Loucy (cell line): ENCODE results near the gene OXCT2.

Experiments
- H2AFZ ChIP-seq: fragments of 200-600 bp; sonication (generic); 2 replicates; pipeline ENCODE4 v1.6.0; 2016; ENCODE audit warnings: antibody characterized with exemption, mild to moderate bottlenecking, low read length, moderate library complexity
- H3F3A ChIP-seq: fragments of 200-600 bp; 2 replicates; pipeline ENCODE4 v1.6.0; 2016; ENCODE audit warnings: antibody characterized with exemption, low read depth, mild to moderate bottlenecking
- H3K27me3 ChIP-seq: fragments of 200-600 bp; sonication (generic); 2 replicates; pipeline ENCODE4 v1.6.1; 2014; ENCODE audit warnings: low read length, mild to moderate bottlenecking; ENCODE audit not compliant: insufficient read depth, poor library complexity, severe bottlenecking
- H3K36me3 ChIP-seq: fragments of 200-600 bp; sonication (generic); 2 replicates; pipeline ENCODE4 v1.6.1; 2016; ENCODE audit warnings: low read length; ENCODE audit not compliant: insufficient read depth
- H3K4me1 ChIP-seq: fragments of 200-600 bp; sonication (generic); 2 replicates; pipeline ENCODE4 v1.5.1; 2014; ENCODE audit warnings: low read length, mild to moderate bottlenecking; ENCODE audit not compliant: insufficient read depth, poor library complexity, severe bottlenecking
- H3K4me2 ChIP-seq: fragments of 200-600 bp; sonication (generic); 2 replicates; pipeline ENCODE4 v1.6.0; 2014; ENCODE audit warnings: antibody characterized with exemption, low read length, low read depth, mild to moderate bottlenecking; ENCODE audit not compliant: poor library complexity, severe bottlenecking
- H3K4me3 ChIP-seq: fragments of 200-600 bp; sonication (generic); 2 replicates; pipeline ENCODE4 v1.5.1; 2014; ENCODE audit warnings: low read length, mild to moderate bottlenecking, mixed read lengths; ENCODE audit not compliant: poor library complexity, severe bottlenecking
- H3K79me2 ChIP-seq: fragments of 200-600 bp; sonication (generic); 2 replicates; pipeline ENCODE4 v1.6.1; 2014; ENCODE audit warnings: low read length; ENCODE audit not compliant: insufficient read depth
- H3K9ac ChIP-seq: fragments of 200-600 bp; sonication (generic); 2 replicates; pipeline ENCODE4 v1.6.0; 2014; ENCODE audit warnings: mild to moderate bottlenecking, low read depth, low read length, moderate library complexity; ENCODE audit not compliant: poor library complexity, severe bottlenecking
- H3K9me2 ChIP-seq: fragments of 200-600 bp; sonication (generic); replicated peaks from 2 replicates; pipeline ENCODE4 v1.6.1; 2016; ENCODE audit warnings: low read depth, low read length, mixed read lengths
- H3K9me3 ChIP-seq: fragments of 200-600 bp; sonication (generic); 2 replicates; pipeline ENCODE4 v1.6.1; 2014; ENCODE audit warnings: mild to moderate bottlenecking, antibody characterized with exemption, low read length, low read depth; ENCODE audit not compliant: insufficient read depth
- H4K20me1 ChIP-seq: fragments of 200-600 bp; sonication (generic); 2 replicates; pipeline ENCODE4 v1.6.0; 2014; ENCODE audit warnings: antibody characterized with exemption, low read length, mild to moderate bottlenecking; ENCODE audit not compliant: insufficient read depth, poor library complexity, severe bottlenecking
- EZH2phosphoT487 ChIP-seq: fragments of 200-600 bp; IDR thresholded peaks from 2 replicates; pipeline ENCODE4 v1.6.1; 2018; ENCODE audit warnings: antibody characterized with exemption, mild to moderate bottlenecking, moderate library complexity, borderline replicate concordance
- TF ChIP-seq, protein P1 (sequence below): fragments of 200-600 bp; sonication (generic); conservative IDR thresholded peaks from 2 replicates; pipeline ENCODE4 v1.5.1; 2014; ENCODE audit warnings: mild to moderate bottlenecking, antibody characterized with exemption, low read length

Gene OXCT2

DNA sequence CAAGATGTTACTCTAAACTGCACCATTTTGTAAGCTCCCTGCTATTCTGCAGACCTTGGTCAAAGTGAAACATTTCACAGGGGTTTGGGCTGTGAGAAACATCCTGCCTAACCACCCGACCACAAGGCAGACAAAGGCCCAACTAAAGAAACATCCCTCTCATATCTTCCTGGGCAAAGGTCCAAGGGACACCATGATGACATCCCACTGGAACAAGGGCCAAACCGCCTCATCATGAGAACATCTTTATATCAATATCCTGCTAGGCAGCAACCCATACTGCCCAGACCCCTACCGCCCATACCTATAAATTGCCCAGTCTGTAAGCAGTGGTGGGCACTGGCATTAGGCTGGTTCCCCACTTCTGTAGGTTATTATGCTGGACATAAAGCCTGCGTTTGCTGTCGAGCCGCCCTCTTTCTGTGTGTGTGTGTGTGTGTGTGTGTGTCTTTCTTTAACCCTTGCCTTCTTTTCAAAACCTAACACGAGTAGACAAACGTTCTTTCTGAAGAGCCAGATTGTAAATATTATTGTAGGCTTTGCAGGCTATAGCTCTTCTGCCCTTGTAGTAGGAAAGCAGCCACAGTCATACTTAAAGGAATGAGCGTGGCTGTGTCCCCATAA is 33.5 kb downstream of the OXCT2 start:
- no peaks in the 10 kb centered on the region for H3F3A ChIP-seq
- H3K9me2 ChIP-seq = no peaks in the 10 kb centered on the region
- H2AFZ ChIP-seq = no peak overlapping the region
- H3K27me3 ChIP-seq = peaks cover 30% of the 10 kb centered on the region
- no peak overlapping the region for H3K9ac ChIP-seq
- peaks cover 19% of the 10 kb centered on the region for H3K4me1 ChIP-seq
- no peaks in the 10 kb centered on the region for H4K20me1 ChIP-seq
- TF ChIP-seq EZH2phosphoT487 = no peak
- TF ChIP-seq, protein P1, sequence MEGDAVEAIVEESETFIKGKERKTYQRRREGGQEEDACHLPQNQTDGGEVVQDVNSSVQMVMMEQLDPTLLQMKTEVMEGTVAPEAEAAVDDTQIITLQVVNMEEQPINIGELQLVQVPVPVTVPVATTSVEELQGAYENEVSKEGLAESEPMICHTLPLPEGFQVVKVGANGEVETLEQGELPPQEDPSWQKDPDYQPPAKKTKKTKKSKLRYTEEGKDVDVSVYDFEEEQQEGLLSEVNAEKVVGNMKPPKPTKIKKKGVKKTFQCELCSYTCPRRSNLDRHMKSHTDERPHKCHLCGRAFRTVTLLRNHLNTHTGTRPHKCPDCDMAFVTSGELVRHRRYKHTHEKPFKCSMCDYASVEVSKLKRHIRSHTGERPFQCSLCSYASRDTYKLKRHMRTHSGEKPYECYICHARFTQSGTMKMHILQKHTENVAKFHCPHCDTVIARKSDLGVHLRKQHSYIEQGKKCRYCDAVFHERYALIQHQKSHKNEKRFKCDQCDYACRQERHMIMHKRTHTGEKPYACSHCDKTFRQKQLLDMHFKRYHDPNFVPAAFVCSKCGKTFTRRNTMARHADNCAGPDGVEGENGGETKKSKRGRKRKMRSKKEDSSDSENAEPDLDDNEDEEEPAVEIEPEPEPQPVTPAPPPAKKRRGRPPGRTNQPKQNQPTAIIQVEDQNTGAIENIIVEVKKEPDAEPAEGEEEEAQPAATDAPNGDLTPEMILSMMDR = no peak
- H3K36me3 ChIP-seq = no peaks in the 10 kb centered on the region; the same call in none of the 2 replicates
- peak overlapping the region; percentile 52 for H3K4me2 ChIP-seq
- peaks cover 17% of the 10 kb centered on the region for H3K79me2 ChIP-seq
- H3K4me3 ChIP-seq = no peak overlapping the region
- no peaks in the 10 kb centered on the region for H3K9me3 ChIP-seq

DNA sequence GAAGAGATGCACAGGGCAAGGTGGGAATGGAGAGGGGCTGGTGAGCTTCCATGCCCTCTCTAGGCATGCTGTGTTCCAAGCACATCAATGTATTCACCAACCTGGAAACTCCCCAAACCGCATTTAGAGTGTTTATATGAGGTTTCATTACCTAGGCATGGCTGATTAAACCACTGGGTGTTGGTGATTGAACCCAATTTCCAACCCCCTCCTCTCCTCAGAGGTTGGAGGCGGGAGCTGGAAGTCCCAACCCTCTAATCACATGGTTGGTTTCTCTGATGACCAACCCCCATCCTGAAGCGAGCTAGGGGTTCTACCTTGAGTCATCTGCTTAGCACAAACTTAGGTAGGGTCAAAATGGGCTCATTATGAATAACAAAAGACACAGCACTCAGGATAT is 35.4 kb downstream of the OXCT2 start:
- Histone ChIP-seq H3K79me2 (peaks cover 17% of the 10 kb centered on the region), H4K20me1 (no peaks in the 10 kb centered on the region), H2AFZ (no peak overlapping the region), H3F3A (no peaks in the 10 kb centered on the region), H3K27me3 (peaks cover 38% of the 10 kb centered on the region), H3K9me2 (no peaks in the 10 kb centered on the region), H3K4me1 (peaks cover 12% of the 10 kb centered on the region), H3K9me3 (no peaks in the 10 kb centered on the region), H3K4me3 (no peak overlapping the region), H3K9ac (no peak overlapping the region), H3K36me3 (no peaks in the 10 kb centered on the region), H3K4me2 (no peak overlapping the region)
- TF ChIP-seq, protein P1 = no peak
- TF ChIP-seq EZH2phosphoT487 = no peak

- Histone ChIP-seq H4K20me1 (no peaks in the 10 kb centered on the region), H3K4me2 (no peak overlapping the region), H3K4me1 (no peaks in the 10 kb centered on the region), H3K79me2 (no peaks in the 10 kb centered on the region), H3K9ac (no peak overlapping the region), H3K4me3 (no peak overlapping the region), H3K9me3 (no peaks in the 10 kb centered on the region), H3K9me2 (no peaks in the 10 kb centered on the region), H3F3A (no peaks in the 10 kb centered on the region), H3K36me3 (no peaks in the 10 kb centered on the region), H2AFZ (no peak overlapping the region), H3K27me3 (peaks cover 38% of the 10 kb centered on the region)
- TF ChIP-seq, protein P1 = no peak
- no peak for TF ChIP-seq EZH2phosphoT487
These were observed 38.0 kb downstream of the OXCT2 start for GRCh38 chr1:39733161-39733560.
